SK-N-DZ (cell line): ENCODE data around the gene DPPA2. TPM values are rescaled to one million over a fixed set of nuclear protein-coding genes. Genes with fewer than 3 reads are reported as not detected.
"Not testable (repeated sequence)": the region's sequence is repeated elsewhere in the genome, so short reads cannot be mapped to it uniquely, and the experiment has no call there.

Experiments
- DNase-seq: peaks from one replicate; pipeline ENCODE4 v3.0.0-alpha.2; 2015; ENCODE audit warnings: low spot score
- polyA plus RNA-seq, 2 experiments: library from polyadenylated mRNA; depleted of rRNA; stranded (reverse); fragments of >200 nt; gene quantifications; 2 replicates each; pipeline ENCODE4 v1.2.3, GENCODE V29; 2014

Gene DPPA2
- not detected in 2 replicates for polyA plus RNA-seq (2014; cell fraction: cytosol; rRNA removed)
- polyA plus RNA-seq (2014; cell fraction: nucleus; rRNA removed) = not detected in 2 replicates

- DNase-seq = no peak
Measured at GRCh38 chr3:109316162-109316730, at the start of gene DPPA2. TSS of gene DPPA2 (minus strand) at chr3:109316517. CDS start at chr3:109314542, 1,975 bp downstream.

GRCh38 chr3:109364088-109364487 lies 47.8 kb upstream of the DPPA2 start:
- DNase-seq = no peak

- no peak for DNase-seq
Measured at GRCh38 chr3:109363634-109364033, 47.3 kb upstream of the DPPA2 start.

DNA sequence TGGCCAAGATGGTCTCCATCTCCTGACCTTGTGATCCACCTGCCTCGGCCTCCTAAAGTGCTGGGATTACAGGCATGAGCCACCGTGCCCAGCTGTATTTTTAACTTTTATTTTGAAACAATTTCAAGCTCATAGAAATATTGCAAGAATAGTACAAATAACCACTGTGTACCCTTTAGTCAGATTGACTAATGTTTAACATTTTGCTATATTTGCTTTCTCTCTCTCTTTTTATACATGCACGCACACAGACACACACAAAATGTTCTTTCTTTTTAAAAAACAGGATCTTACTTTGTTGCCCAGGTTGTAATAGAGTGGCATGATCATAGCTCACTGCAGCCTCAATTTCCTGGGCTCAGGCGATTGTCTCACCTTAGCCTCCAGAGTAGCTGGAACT lies 46.5 kb upstream of the DPPA2 start:
- no peak for DNase-seq

GRCh38 chr3:109358809-109359208 lies 42.5 kb upstream of the DPPA2 start:
- not testable (repeated sequence) for DNase-seq

DNA sequence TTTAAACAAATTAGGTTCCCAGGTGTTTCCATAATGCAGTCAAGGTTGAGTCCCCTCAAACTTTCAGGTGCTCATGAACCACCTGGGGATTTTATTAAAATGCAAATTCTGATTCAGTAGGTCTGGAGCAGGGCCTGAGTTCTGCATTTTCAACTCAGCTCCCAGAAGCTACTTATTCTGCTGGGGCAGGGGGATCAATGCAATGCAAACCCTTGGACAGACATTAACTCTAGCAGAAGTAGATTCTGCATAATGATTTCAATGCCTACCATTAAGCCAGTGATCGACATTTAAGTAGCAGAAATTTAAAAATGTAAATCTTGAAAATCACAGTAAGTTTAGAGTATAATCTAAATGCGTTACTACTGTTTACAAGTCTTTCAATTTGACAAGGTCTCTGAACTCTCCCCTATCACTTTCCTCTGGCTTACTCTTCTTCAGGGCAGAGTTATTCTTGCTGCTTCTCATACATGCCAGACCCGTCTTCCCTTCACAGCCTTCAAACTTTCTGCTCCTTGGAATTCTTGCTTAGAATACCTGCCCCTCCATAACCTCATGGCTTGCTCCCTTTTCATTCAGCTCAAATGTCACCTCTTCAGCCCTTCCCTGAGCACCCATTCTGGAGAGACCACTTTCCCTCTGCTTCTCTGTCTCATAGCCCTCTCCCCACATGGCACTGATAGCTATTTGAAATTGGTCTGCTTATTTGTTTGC lies 40.3 kb upstream of the DPPA2 start:
- DNase-seq = no peak

DNA sequence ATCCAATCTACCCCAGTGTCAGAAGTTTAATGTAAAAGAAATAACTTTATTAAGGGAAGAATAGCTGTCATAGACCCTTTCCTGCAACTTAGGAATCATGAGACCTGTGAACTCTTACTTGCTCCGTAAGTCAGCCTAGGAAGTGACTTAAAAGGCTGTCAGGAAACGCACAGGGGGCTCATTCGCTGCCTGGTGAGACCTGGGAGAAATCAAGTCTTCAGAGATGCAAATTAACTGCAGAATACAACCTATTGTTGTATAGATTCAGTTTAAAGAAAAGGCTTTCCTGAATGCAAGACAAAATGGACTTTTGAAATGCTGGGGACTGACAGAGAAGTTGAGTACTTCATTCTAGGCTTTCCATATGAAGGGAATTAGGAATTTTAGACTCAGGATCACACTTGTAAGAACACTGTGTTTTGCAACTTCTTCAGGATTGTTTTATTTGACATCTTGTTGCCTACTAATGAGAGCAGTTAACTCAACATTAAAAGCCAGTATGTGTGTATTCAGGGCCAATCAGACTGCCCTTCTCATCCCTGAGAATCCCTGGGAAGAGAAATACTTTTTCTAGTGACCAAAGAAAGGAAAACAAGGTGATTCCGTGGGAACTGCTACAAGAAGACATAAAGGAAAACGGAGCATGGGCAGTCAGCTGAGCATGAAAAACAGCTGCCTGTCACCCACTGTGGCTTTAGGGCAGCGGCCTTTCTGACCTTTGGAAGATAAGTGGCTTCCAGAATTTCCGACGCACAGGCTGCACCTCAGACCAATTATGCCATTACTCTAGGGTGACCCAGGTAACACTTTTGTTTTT lies 39.5 kb upstream of the DPPA2 start:
- no peak for DNase-seq

- no peak for DNase-seq
Measured at GRCh38 chr3:109353057-109353456, 36.7 kb upstream of the DPPA2 start.

GRCh38 chr3:109351231-109351630 lies 34.9 kb upstream of the DPPA2 start:
- DNase-seq = no peak

DNA sequence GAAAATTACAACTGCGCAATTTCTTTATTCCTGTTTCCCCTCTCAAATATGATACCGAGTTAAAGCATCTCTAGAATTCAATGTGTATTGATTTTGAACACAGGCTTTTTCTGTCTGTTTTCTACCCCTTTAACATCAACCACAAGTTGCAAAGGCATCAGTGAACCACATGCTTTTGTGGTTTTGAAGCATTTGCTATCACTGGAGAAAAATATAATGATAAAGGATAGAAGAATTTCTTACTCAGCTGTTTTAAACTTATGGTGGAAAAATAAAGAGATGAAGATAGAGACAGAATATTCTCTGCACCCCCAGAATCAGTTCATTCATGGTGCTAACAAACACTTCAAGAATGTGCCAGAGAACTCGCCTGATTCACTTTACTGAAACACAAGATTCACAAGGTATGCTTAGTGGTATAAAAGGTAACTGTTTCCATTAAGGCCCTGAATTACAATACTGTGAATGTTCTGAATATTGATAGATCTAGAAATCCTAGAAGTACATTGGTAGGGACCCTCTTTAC lies 30.5 kb upstream of the DPPA2 start:
- no peak for DNase-seq

- no peak for DNase-seq
Measured at GRCh38 chr3:109346099-109346498, 29.8 kb upstream of the DPPA2 start.

DNA sequence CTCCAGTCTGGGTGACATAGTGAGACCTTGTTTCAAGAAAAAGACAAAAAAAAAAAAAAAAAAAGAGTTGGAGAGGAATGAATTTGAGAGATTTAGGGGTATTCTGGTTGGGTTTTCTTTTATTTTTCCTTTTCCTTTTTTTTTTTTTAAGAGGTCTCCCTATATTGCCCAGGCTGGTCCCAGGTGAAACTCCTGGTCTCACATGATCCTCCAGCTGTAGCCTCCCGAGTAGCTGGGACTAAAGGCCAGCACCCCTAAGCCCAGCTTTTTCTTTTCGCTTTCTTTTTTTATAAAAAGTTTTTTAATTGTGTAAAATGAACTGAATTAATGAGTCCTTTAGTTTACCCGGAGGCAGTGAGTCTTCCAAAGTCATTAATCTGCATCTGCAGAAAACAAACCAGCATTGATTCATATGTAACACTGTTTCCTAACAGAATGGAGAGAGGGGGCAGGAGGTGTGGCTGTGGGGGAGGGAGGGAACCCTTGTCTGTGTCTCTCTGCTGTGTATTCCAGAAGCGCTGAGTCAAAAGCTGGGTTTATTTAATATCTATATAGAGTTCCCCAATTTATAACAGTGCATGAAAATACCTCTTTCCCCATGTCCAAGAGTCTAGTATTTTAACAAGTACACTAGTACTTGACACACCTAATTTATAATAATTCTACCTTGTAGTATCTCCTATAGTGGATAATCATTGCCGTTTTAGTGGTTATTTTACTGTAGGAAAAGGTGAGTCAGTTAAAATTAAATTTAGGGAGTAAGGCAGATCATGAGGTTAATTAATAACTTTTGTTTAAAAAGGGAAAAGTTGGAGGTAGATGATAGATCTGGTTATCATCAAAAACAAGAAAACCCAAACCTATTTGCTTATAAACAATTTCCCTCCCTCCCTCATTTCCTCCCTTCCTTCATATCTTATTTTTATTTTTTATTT lies 23.7 kb upstream of the DPPA2 start:
- no peak for DNase-seq

GRCh38 chr3:109339197-109339596 lies 22.9 kb upstream of the DPPA2 start:
- DNase-seq = no peak

GRCh38 chr3:109338322-109338721 lies 22.0 kb upstream of the DPPA2 start:
- DNase-seq = no peak

GRCh38 chr3:109337393-109337792 lies 21.1 kb upstream of the DPPA2 start, which contains the start of gene DPPA4:
TSS of gene DPPA4 (minus strand) at chr3:109337546. CDS start at chr3:109337517, 29 bp downstream.
- DNase-seq = no peak

DNA sequence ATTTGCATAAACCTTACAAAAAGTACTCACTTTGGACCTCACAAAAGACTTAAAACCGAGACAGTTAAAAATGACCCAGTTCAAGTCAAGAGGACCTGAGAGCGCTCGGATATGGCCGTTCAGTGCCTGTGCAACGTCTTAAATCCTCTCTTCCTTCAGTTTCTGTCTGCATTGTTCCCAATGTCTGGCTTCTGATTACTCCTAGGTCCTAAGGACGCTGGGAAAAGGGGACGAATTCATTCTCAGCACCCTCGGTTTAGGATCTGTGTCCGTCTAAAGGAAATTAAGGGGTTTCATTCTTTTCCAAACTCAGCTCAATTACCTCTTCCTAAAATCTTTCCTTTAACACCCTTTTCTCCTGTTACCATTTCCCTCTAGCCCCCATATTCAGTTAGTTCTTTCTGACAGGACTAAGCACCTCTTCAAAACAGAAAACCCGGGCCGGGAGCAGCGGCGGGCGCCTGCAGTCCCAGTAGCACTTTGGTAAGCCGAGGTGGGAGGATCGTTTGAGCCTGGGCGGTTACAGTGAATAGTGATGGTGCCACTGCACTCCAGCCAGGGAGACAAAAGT lies 20.1 kb upstream of the DPPA2 start:
- DNase-seq = no peak

GRCh38 chr3:109334572-109334971 lies 18.3 kb upstream of the DPPA2 start:
- DNase-seq = no peak

DNA sequence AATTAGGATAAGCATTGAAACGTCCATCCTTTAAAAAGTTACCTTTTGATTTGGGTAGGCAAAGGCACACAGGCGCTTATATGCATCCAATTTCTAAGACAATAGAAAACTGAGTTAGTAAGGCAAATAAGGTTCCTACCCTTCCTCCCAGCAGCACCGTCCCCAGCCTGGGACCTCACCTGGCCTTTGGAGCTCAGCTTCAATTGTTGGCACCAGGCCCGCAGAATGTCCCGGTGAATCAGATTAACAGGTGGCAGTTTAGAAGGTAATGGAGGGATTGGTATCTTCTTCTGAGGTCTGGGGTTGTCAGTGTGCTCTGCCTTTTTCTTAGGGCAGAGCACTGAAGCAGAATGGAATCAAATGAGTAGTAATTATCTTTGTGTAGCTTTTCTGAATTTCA lies 15.4 kb upstream of the DPPA2 start:
- DNase-seq = no peak

DNA sequence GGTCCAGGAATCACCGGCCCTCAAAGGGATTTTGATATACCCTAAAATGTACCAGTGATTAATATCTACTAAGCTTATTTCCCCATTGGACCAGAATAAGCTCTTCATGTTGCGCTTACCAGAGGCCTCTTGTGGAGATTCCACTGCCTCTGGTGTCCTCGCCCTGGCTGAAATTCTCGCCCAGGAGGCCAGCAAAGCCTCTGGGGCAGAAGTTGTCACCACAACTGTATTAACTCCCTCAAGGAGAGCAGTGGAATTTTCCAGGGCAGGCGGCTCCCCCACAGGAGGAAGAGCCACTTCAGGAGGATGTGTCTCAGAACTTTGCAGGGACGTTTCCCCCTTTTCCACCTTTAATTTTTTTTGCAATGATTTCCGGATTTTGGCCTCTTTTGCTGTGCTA lies 14.1 kb upstream of the DPPA2 start:
- no peak for DNase-seq

DNA sequence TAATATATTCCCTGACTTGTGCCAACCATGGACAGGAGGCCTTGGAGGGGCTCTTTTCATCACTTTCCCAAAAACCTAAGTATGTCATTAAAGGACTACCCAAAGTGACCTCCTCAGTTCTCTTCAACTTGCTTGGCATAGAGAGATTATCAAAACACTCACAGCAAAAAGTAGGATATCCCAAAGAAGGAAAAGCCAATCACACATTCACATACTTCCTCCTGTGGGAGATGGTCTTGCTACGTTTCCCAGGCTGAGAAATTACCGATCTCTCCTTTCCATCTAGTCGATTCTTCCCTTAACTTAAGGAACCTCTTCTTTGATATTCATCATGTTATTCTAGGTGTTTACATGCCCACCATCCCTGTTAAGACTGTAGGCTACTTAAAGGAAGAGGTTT lies 11.9 kb upstream of the DPPA2 start:
- DNase-seq = no peak

GRCh38 chr3:109325657-109326056 lies 9.3 kb upstream of the DPPA2 start:
- no peak for DNase-seq
